IMR-90 (cell line): ENCODE data around the gene KDM2B. TPM values are rescaled to one million over a fixed set of nuclear protein-coding genes. Genes with fewer than 3 reads are reported as not detected.

Source experiments
- ATAC-seq: fragments of 200-7000 bp; cut with Tn5 transposase; 2 replicates; pipeline ENCODE4 v1.9.1; 2020; ENCODE audit warnings: low read depth, mild to moderate bottlenecking, moderate library complexity
- BruUV-seq: library from RNA; stranded (reverse); fragments of 400-500 nt; replicated peaks from 2 replicates; lab custom pipeline; 2021; lab: Mats Ljungman, UMichigan
- CTCF ChIA-PET: fragments of 300-600 bp; formaldehyde crosslinking; extraction: SDS; loops from one replicate; lab custom pipeline; 2021; ENCODE audit warnings: antibody characterized with exemption; lab: Yijun Ruan, JAX
- POLR2A ChIA-PET: fragments of 300-600 bp; sonication (Branson Sonifier 250); formaldehyde crosslinking; loops from one replicate; lab custom pipeline; 2022; ENCODE audit warnings: antibody characterized with exemption; ENCODE audit not compliant: unreplicated experiment; lab: Charles Lee
- DNase-seq: peaks from one replicate; pipeline ENCODE4 v3.0.0; 2013
- H2AFZ ChIP-seq: replicated peaks from 2 replicates; pipeline ENCODE3; 2013; ENCODE audit warnings: low read length, mild to moderate bottlenecking; ENCODE audit not compliant: poor library complexity
- H2AK5ac ChIP-seq: 2 replicates; pipeline ENCODE4 v1.6.1; 2013; ENCODE audit warnings: low read depth, low read length, inconsistent platforms
- H2AK9ac ChIP-seq: replicated peaks from 2 replicates; pipeline ENCODE3; 2013; ENCODE audit warnings: mild to moderate bottlenecking, low read depth, low read length, moderate library complexity; ENCODE audit not compliant: poor library complexity
- H2BK120ac ChIP-seq: 2 replicates; pipeline ENCODE4 v1.6.1; 2013; ENCODE audit warnings: low read depth, low read length, inconsistent platforms
- H2BK15ac ChIP-seq: 3 replicates; pipeline ENCODE4 v1.6.1; 2013; ENCODE audit warnings: low read depth, low read length, inconsistent platforms
- H2BK20ac ChIP-seq: 2 replicates; pipeline ENCODE4 v1.6.1; 2013; ENCODE audit warnings: low read depth, mild to moderate bottlenecking, inconsistent platforms, low read length, moderate library complexity
- H2BK5ac ChIP-seq: 2 replicates; pipeline ENCODE4 v1.6.1; 2013; ENCODE audit warnings: mild to moderate bottlenecking, low read depth, low read length, inconsistent platforms; ENCODE audit not compliant: poor library complexity, severe bottlenecking
- H3K14ac ChIP-seq: replicated peaks from 2 replicates; pipeline ENCODE4 v1.6.1; 2013; ENCODE audit warnings: low read depth, low read length, inconsistent platforms
- H3K18ac ChIP-seq: 2 replicates; pipeline ENCODE4 v1.6.1; 2013; ENCODE audit warnings: low read depth, low read length, control low read depth
- H3K23ac ChIP-seq: 2 replicates; pipeline ENCODE4 v1.6.1; 2013; ENCODE audit warnings: low read depth, low read length, inconsistent platforms
- H3K27ac ChIP-seq: 2 replicates; pipeline ENCODE4 v1.5.1; 2013; ENCODE audit warnings: mild to moderate bottlenecking, control low read depth, low read length; ENCODE audit not compliant: insufficient read depth
- H3K27me3 ChIP-seq: 2 replicates; pipeline ENCODE4 v1.6.1; 2013; ENCODE audit warnings: low read length; ENCODE audit not compliant: control insufficient read depth, insufficient read depth
- H3K36me3 ChIP-seq: 2 replicates; pipeline ENCODE4 v1.6.1; 2013; ENCODE audit warnings: low read length, mixed read lengths; ENCODE audit not compliant: control insufficient read depth, insufficient read depth
- H3K4ac ChIP-seq: 2 replicates; pipeline ENCODE4 v1.6.1; 2013; ENCODE audit warnings: low read depth, low read length, inconsistent platforms
- H3K4me1 ChIP-seq: 2 replicates; pipeline ENCODE4 v1.6.1; 2013; ENCODE audit warnings: low read length, mixed read lengths; ENCODE audit not compliant: control insufficient read depth, insufficient read depth
- H3K4me2 ChIP-seq: 2 replicates; pipeline ENCODE4 v1.6.1; 2013; ENCODE audit warnings: low read depth, mild to moderate bottlenecking, control low read depth, low read length, moderate library complexity
- H3K4me3 ChIP-seq: 2 replicates; pipeline ENCODE4 v1.5.1; 2013; ENCODE audit warnings: low read depth, mild to moderate bottlenecking, control low read depth, low read length, moderate library complexity; ENCODE audit not compliant: insufficient read depth
- H3K56ac ChIP-seq: 2 replicates; pipeline ENCODE4 v1.6.1; 2013; ENCODE audit warnings: low read length, inconsistent platforms; ENCODE audit not compliant: insufficient read depth; ENCODE audit errors: extremely low read depth
- H3K79me1 ChIP-seq, 2 experiments: 2 replicates each; pipeline ENCODE4 v1.6.1; 2013; ENCODE audit warnings: low read length in 2 of 2, inconsistent platforms in 1 of 2, low read depth in 1 of 2
- H3K9ac ChIP-seq: 2 replicates; pipeline ENCODE4 v1.6.1; 2013; ENCODE audit warnings: low read depth, low read length, control low read depth
- H3K9me1 ChIP-seq: 2 replicates; pipeline ENCODE4 v1.6.1; 2013; ENCODE audit warnings: low read length, inconsistent platforms; ENCODE audit not compliant: insufficient read depth
- H3K9me3 ChIP-seq: 2 replicates; pipeline ENCODE4 v1.6.1; 2013; ENCODE audit warnings: low read length; ENCODE audit not compliant: control insufficient read depth, insufficient read depth
- H4K20me1 ChIP-seq: 2 replicates; pipeline ENCODE4 v1.6.1; 2013; ENCODE audit warnings: low read length, inconsistent platforms; ENCODE audit not compliant: insufficient read depth
- H4K5ac ChIP-seq: 2 replicates; pipeline ENCODE4 v1.6.1; 2013; ENCODE audit warnings: mild to moderate bottlenecking, low read depth, low read length, control low read depth
- H4K8ac ChIP-seq, 2 experiments: 2 replicates each; pipeline ENCODE4 v1.6.1; 2013; ENCODE audit warnings: low read depth in 2 of 2, low read length in 2 of 2, control low read depth in 1 of 2, inconsistent platforms in 1 of 2
- H4K91ac ChIP-seq: 2 replicates; pipeline ENCODE4 v1.6.1; 2013; ENCODE audit warnings: low read depth, low read length, inconsistent platforms; ENCODE audit not compliant: insufficient read depth
- BHLHE40 ChIP-seq: fragments of 150-350 bp; IDR thresholded peaks from 2 replicates; pipeline ENCODE4 v1.6.1; 2016; ENCODE audit warnings: mild to moderate bottlenecking, low read depth, low read length
- FOS ChIP-seq: fragments of 150-350 bp; IDR thresholded peaks from 2 replicates; pipeline ENCODE4 v1.6.1; 2016; ENCODE audit warnings: low read depth, low read length
- MAZ ChIP-seq: IDR thresholded peaks from 2 replicates; pipeline ENCODE4 v1.6.1; 2012; ENCODE audit warnings: low read depth, mild to moderate bottlenecking, low read length, improper control_type of control experiment, moderate library complexity, borderline replicate concordance
- MXI1 ChIP-seq: IDR thresholded peaks from 2 replicates; pipeline ENCODE4 v1.6.1; 2012; ENCODE audit warnings: low read depth, mild to moderate bottlenecking, low read length, moderate library complexity, borderline replicate concordance
- POLR2A ChIP-seq: IDR thresholded peaks from 2 replicates; pipeline ENCODE4 v1.6.1; 2012; ENCODE audit warnings: mild to moderate bottlenecking, low read depth, low read length
- RAD21 ChIP-seq: IDR thresholded peaks from 2 replicates; pipeline ENCODE4 v1.6.1; 2012; ENCODE audit warnings: low read length, improper control_type of control experiment
- RFX5 ChIP-seq: IDR thresholded peaks from 2 replicates; pipeline ENCODE4 v1.8.0; 2012; ENCODE audit warnings: low read depth, mild to moderate bottlenecking, low read length, moderate library complexity
- SMC3 ChIP-seq: fragments of 150-350 bp; IDR thresholded peaks from 2 replicates; pipeline ENCODE4 v1.6.1; 2016; ENCODE audit warnings: low read depth, mild to moderate bottlenecking, antibody characterized with exemption, low read length, moderate library complexity
- WGBS, 2 experiments: methylation state at CpG; one replicate each; pipeline versions ENCODE4 v1.1.5 to v1.1.7; 2013; ENCODE audit warnings: missing lambda C conversion rate in 2 of 2; ENCODE audit not compliant: insufficient read length in 1 of 2; ENCODE audit errors: extremely low coverage in 2 of 2; 5-methylcytosine and 5-hydroxymethylcytosine counted together
- dilution Hi-C: fragments of 300-500 bp; cut with HindIII; formaldehyde crosslinking; loops from one replicate; pipeline ENCODE4 v1.14.3; 2018; ENCODE audit warnings: low sequenced_read_pairs; ENCODE audit not compliant: unreplicated experiment
- in situ Hi-C: fragments of 300-500 bp; cut with MboI; formaldehyde crosslinking; loops from 3 replicates; pipeline ENCODE4 v1.14.3; 2019; ENCODE audit warnings: low sequenced_read_pairs, inconsistent platforms, mixed read lengths
- intact Hi-C: fragments of 100-400 bp; cut with micrococcal nuclease; formaldehyde crosslinking; loops from 2 replicates; pipeline ENCODE4 v1.10.0; 2022
- polyA plus RNA-seq, 3 experiments: library from polyadenylated mRNA; depleted of rRNA; stranded (reverse); fragments of >200 nt; gene quantifications; 2 replicates each; pipeline ENCODE4 v1.2.3, GENCODE V29; 2012; ENCODE audit warnings: low replicate concordance in 1 of 3
- total RNA-seq: library from RNA; depleted of rRNA; stranded (reverse); fragments of >200 nt; gene quantifications from 2 replicates; pipeline ENCODE4 v1.2.3, GENCODE V29; 2012
- TF ChIP-seq, protein P1 (sequence below): fragments of 150-350 bp; IDR thresholded peaks from 2 replicates; pipeline ENCODE4 v1.6.1; 2017; ENCODE audit warnings: mild to moderate bottlenecking, antibody characterized with exemption, low read length, low read depth

The KDM2B gene
- total and polyA plus RNA-seq, 2 of the 4 experiments (the other 2 are of a cell fraction), result 22.6 to 24.2 TPM

- Histone ChIP-seq H3K56ac (peak within 1 kb of the TSS; percentile 81), H4K5ac (peak within 1 kb of the TSS; percentile 20; the same call in 1 of the 2 replicates), H2BK120ac (0 out of 2 replicates have a peak within 1 kb of the TSS, but pooled peaks have one; percentile 24), H3K9ac (peak within 1 kb of the TSS; percentile 86), H3K4ac (peak within 1 kb of the TSS; percentile 90), H4K20me1 (no peaks in the 10 kb centered on the region; the same call in 1 of the 2 replicates), H3K27me3 (no peaks in the 10 kb centered on the region), H2AK5ac (peak within 1 kb of the TSS; percentile 92), H2BK5ac (peak within 1 kb of the TSS; percentile 53), H2BK15ac (no peak within 1 kb of the TSS), H3K9me1 (no peaks in the 10 kb centered on the region), H3K9me3 (no peaks in the 10 kb centered on the region), H3K4me2 (peak within 1 kb of the TSS; percentile 85), H3K18ac (no peak within 1 kb of the TSS), H2AK9ac (peak within 1 kb of the TSS; percentile 99), H4K8ac (peak within 1 kb of the TSS; percentile 79 to 82), H3K14ac (peak within 1 kb of the TSS; percentile 91), H2AFZ (peak within 1 kb of the TSS; percentile 94), H3K4me3 (peak within 1 kb of the TSS; percentile 65), H3K27ac (peak within 1 kb of the TSS; percentile 68), H3K4me1 (no peaks in the 10 kb centered on the region; the same call in 1 of the 2 replicates), H3K79me1 (peaks cover 9 to 37% of the 10 kb centered on the region in 2 experiments; a peak in 2 of 4 replicates), H4K91ac (peak within 1 kb of the TSS; percentile 89), H3K36me3 (no peaks in the 10 kb centered on the region), H2BK20ac (no peak within 1 kb of the TSS), H3K23ac (peak within 1 kb of the TSS; percentile 96)
- ChIA-PET CTCF (interaction anchor here (1.3 to 2.1 kb wide), 2 partner anchors 25 to 47 kb away, joined by 4 to 7 read pairs; partner anchors contain the start of gene ANAPC5), POLR2A (interaction anchor here (1.1 kb wide), 1 partner anchor 47 kb away, joined by 4 read pairs; the partner anchor contains the start of gene ANAPC5)
- ATAC-seq, result peak; percentile 98
- DNase-seq, result peak; percentile 97
- WGBS, 2 experiments, result 0% methylated on average over 51 of the region's 77 CpGs; no CpG with 5 or more reads in 1 of the 2 experiments
- intact Hi-C loops (loop anchor here (1.0 to 5.0 kb wide), 2 partner anchors 47 to 67 kb away; partner anchors contain the start of gene ANAPC5), dilution Hi-C loops (no loop called here), in situ Hi-C loops (no loop called here)
- no TSS peak for BruUV-seq
- TF ChIP-seq, protein P1, sequence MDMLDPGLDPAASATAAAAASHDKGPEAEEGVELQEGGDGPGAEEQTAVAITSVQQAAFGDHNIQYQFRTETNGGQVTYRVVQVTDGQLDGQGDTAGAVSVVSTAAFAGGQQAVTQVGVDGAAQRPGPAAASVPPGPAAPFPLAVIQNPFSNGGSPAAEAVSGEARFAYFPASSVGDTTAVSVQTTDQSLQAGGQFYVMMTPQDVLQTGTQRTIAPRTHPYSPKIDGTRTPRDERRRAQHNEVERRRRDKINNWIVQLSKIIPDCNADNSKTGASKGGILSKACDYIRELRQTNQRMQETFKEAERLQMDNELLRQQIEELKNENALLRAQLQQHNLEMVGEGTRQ, result peak; percentile 82
- TF ChIP-seq RFX5, result no peak
- TF ChIP-seq BHLHE40, result peak; percentile 58; the same call in 1 of the 2 replicates
- peak; percentile 43; the same call in 1 of the 2 replicates for TF ChIP-seq MAZ
- TF ChIP-seq POLR2A, result peak; percentile 91
- TF ChIP-seq MXI1, result peak; percentile 85
- peak; percentile 17; the same call in 1 of the 2 replicates for TF ChIP-seq RAD21
- TF ChIP-seq SMC3, result no peak
- TF ChIP-seq FOS, result peak; percentile 20; the same call in 1 of the 2 replicates
Observed at GRCh38 chr12:121399391-121400331, 181.2 kb downstream of the KDM2B start, which contains the start of gene RNF34. Gene RNF34 (plus strand): TSS chr12:121400118. CDS start chr12:121400213, 95 bp downstream.
